CD4-positive, alpha-beta T cell treated with Interleukin-15 for 1 hour (primary cell): ENCODE measurements around the gene KCNN1.
"Not testable (repeated sequence)": the region's sequence is repeated elsewhere in the genome, so short reads cannot be mapped to it uniquely, and the experiment has no call there.

Experiments
- DNase-seq: peaks from one replicate; pipeline ENCODE4 v3.0.0-alpha.2; 2020

KCNN1 gene

GRCh38 chr19:18031401-18031800, 64.5 kb downstream of the KCNN1 start:
- DNase-seq: not testable (repeated sequence)

GRCh38 chr19:18032102-18032501, 65.2 kb downstream of the KCNN1 start:
- not testable (repeated sequence) for DNase-seq

- DNase-seq: no peak
Measured at GRCh38 chr19:18041054-18041453, 74.1 kb downstream of the KCNN1 start.

GRCh38 chr19:18043676-18044075, 76.8 kb downstream of the KCNN1 start:
- DNase-seq: no peak

- DNase-seq: peak; percentile 88
Measured at GRCh38 chr19:18044825-18045304, 78.0 kb downstream of the KCNN1 start.

- DNase-seq: no peak
Measured at GRCh38 chr19:18045307-18046050, 78.6 kb downstream of the KCNN1 start.

GRCh38 chr19:18046059-18046718, 79.3 kb downstream of the KCNN1 start:
- DNase-seq: no peak

GRCh38 chr19:18049385-18049784, 82.5 kb downstream of the KCNN1 start:
- no peak for DNase-seq
